GM23338 (cell line): ENCODE results near the gene CAPN1.

ENCODE experiments used
- CTCF ChIP-seq, 2 experiments: fragments of 200-600 bp in 1 of 2; sonication (generic) in 1 of 2; conservative IDR thresholded peaks; 2 replicates each; pipeline versions ENCODE4 v1.5.1 to v1.6.1; 2016 to 2017; ENCODE audit warnings: antibody characterized with exemption in 2 of 2, low read depth in 2 of 2, mild to moderate bottlenecking in 2 of 2, moderate library complexity in 1 of 2
- ETS1 ChIP-seq: IDR thresholded peaks from 2 replicates; pipeline ENCODE4 v1.6.1; 2016; ENCODE audit warnings: antibody characterized with exemption
- EZH2 ChIP-seq: fragments of 200-600 bp; sonication (generic); IDR thresholded peaks from one replicate; pipeline ENCODE4 v1.8.0; 2017; ENCODE audit warnings: antibody characterized with exemption, mild to moderate bottlenecking, low read depth; ENCODE audit not compliant: unreplicated experiment
- EZH2phosphoT487 ChIP-seq: fragments of 200-600 bp; sonication (generic); IDR thresholded peaks from one replicate; pipeline ENCODE4 v1.8.1; 2018; ENCODE audit warnings: antibody characterized with exemption; ENCODE audit not compliant: unreplicated experiment
- JUNB ChIP-seq: IDR thresholded peaks from one replicate; pipeline ENCODE4 v1.6.1; 2016; ENCODE audit warnings: antibody characterized with exemption; ENCODE audit not compliant: unreplicated experiment
- NANOG ChIP-seq: IDR thresholded peaks from 2 replicates; pipeline ENCODE4 v1.6.1; 2016; ENCODE audit warnings: antibody characterized with exemption, borderline replicate concordance
- POLR2AphosphoS5 ChIP-seq: IDR thresholded peaks from 2 replicates; pipeline ENCODE4 v1.6.1; 2016; ENCODE audit warnings: antibody characterized with exemption, low read depth
- REST ChIP-seq: IDR thresholded peaks from one replicate; pipeline ENCODE4 v1.6.1; 2018; ENCODE audit warnings: antibody characterized with exemption; ENCODE audit not compliant: unreplicated experiment

- no peak for TF ChIP-seq POLR2AphosphoS5
- no peak for TF ChIP-seq EZH2
- TF ChIP-seq CTCF (conservative IDR thresholded peaks at IDR 0.05; ENCODE audit: low read depth in 2 of 2) = no peak
- no peak for TF ChIP-seq EZH2phosphoT487
- TF ChIP-seq JUNB = no peak
- no peak for TF ChIP-seq NANOG
- TF ChIP-seq REST = no peak
- TF ChIP-seq ETS1 = no peak
Observed at GRCh38 chr11:65221026-65221425, 39.3 kb downstream of the CAPN1 start.
